ENCODE data around the gene SLC49A3. TPM values are rescaled to one million over a fixed set of nuclear protein-coding genes. Genes with fewer than 3 reads are reported as not detected.
A peak's percentile ranks its signal among the peaks of the same experiment; 100 is the strongest.

SLC49A3 gene
- total RNA-seq, 1 donor from 2014 or later: 3.3 TPM

DNA sequence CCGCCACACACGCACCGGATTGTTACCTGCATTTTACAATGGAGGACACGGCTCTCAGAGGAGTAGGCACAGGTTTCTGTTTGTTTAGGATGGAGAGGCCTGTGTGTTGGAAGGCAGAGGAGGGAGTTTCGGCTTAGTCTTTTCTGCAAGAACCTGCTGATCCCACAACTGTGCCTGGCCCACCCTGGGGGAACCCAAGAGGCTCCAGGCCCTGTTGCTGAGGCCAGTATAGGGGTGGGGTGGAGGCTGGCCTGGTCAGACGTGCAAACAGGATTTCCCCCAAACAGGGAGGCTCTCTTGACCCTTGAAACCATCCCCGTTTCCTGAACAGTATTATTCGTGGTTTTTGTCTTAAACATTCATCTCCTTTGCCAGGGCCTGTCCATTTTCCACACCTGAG lies 772 bp upstream of the SLC49A3 start:
- peak overlapping the region; percentile 31 for H3K4me3 Mint-ChIP-seq
- H3K9me3 Mint-ChIP-seq: no peaks in the 10 kb centered on the region
- no peak for DNase-seq (ENCODE audit: extremely low spot score, unreplicated experiment)
- H3K27ac Mint-ChIP-seq: no peak overlapping the region
- TF ChIP-seq, protein P1, sequence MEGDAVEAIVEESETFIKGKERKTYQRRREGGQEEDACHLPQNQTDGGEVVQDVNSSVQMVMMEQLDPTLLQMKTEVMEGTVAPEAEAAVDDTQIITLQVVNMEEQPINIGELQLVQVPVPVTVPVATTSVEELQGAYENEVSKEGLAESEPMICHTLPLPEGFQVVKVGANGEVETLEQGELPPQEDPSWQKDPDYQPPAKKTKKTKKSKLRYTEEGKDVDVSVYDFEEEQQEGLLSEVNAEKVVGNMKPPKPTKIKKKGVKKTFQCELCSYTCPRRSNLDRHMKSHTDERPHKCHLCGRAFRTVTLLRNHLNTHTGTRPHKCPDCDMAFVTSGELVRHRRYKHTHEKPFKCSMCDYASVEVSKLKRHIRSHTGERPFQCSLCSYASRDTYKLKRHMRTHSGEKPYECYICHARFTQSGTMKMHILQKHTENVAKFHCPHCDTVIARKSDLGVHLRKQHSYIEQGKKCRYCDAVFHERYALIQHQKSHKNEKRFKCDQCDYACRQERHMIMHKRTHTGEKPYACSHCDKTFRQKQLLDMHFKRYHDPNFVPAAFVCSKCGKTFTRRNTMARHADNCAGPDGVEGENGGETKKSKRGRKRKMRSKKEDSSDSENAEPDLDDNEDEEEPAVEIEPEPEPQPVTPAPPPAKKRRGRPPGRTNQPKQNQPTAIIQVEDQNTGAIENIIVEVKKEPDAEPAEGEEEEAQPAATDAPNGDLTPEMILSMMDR (conservative IDR thresholded peaks at IDR 0.05): no peak
- peaks cover 4% of the 10 kb centered on the region for H3K27me3 Mint-ChIP-seq
- no peaks in the 10 kb centered on the region for H3K36me3 Mint-ChIP-seq
- peaks cover 3% of the 10 kb centered on the region for H3K4me1 Mint-ChIP-seq (ENCODE audit: unreplicated experiment)

DNA sequence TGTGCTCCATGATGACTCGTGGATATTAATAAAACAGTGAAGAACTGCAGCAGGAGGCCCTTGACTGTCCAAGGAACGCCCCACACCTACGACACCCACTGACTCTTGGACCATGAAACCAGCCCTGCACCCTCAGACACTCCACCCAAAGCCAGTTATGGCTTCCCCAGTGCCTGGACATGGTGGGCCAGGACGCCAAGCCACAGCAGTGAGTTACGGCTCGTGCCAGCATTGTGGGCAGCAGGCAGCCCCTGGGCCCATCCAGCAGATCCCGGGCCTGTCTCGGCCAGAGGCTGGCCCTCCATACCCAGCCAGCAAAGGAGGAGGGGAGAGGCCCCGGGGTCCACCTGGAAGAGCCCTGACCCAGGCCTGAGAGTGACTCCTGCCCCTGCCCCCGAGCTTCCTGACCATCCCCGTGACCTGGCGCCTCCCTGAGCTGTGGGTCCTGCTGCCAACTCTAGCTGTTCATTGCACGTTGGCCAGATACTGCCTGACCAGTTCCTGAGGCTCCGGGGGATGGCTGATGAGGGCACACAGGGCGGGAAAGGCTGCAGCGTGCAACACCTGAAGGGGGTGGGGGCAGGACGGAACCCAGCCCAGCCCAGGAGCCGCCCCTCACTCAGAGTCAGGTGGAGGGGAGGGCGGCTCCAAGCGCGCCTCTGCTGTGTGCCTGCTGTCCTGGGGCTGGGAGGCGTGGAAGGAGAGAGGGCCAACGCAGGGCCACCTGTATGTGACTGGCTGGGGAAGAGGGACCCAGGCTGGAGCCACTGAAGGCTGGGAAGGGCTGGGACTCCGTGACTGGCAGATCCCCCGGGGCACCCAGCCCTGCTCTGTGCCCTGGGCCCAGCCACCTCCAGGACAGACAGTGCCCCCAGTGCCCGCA lies 739 bp downstream of the SLC49A3 start:
- peak overlapping the region; percentile 67 for H3K27ac Mint-ChIP-seq
- no peaks in the 10 kb centered on the region for H3K27me3 Mint-ChIP-seq
- peak; percentile 68 for DNase-seq (ENCODE audit: extremely low spot score, unreplicated experiment)
- H3K36me3 Mint-ChIP-seq: no peaks in the 10 kb centered on the region
- H3K4me3 Mint-ChIP-seq: peak overlapping the region; percentile 54
- peaks cover 3% of the 10 kb centered on the region for H3K4me1 Mint-ChIP-seq (ENCODE audit: unreplicated experiment)
- TF ChIP-seq, protein P1 (conservative IDR thresholded peaks at IDR 0.05): no peak
- H3K9me3 Mint-ChIP-seq: no peaks in the 10 kb centered on the region

DNA sequence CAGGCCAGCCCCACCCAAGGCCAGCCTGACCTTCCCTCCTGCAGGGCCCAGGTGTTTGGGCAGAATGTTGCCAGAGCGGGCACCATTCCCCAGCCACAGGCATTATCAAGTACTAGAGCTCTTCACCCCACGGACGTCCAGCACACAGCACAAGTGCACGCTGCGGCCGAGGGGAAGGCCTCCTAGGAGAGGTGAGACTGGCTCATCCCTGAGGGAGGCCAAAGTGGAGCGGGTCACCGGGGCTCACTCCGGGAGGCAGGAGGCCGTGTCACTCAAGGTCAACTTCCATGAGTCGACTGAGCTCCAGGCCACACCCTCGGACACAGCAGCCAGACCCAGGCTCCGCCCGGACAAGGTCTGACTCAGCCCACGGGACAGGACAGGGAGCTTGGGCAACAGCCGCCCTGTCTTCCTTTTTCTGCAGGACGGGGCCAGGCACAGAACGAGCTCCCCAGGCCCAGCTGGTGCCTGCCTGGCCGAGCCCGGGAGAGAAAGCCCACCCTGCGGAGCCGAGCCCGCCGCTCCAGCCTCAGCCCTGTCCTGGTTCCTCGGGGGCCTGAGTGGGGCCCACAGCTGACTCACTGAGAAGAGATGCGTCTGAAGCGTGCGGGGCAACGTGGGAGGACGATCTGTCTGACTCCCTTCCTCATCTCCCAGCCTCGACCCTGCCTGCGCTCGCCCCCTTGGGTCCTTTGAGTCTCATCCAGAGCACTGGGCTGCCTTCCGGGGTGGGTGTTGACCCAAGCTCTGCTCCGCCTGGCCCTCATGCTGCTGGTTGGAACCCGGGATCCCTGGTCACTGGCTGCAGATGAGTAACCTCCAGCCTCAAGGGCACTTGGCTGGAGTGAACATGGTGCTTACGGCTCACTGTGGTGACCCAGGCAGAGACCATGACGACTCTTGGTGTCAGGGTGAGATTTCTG lies 1.6 kb downstream of the SLC49A3 start:
- Mint-ChIP-seq H3K4me1 (ENCODE audit: unreplicated experiment) (peaks cover 3% of the 10 kb centered on the region), H3K36me3 (no peaks in the 10 kb centered on the region), H3K4me3 (peak overlapping the region; percentile 54), H3K27ac (peak overlapping the region; percentile 67), H3K27me3 (no peaks in the 10 kb centered on the region), H3K9me3 (no peaks in the 10 kb centered on the region)
- TF ChIP-seq, protein P1 (conservative IDR thresholded peaks at IDR 0.05): no peak
- DNase-seq (ENCODE audit: extremely low spot score, unreplicated experiment): no peak

DNA sequence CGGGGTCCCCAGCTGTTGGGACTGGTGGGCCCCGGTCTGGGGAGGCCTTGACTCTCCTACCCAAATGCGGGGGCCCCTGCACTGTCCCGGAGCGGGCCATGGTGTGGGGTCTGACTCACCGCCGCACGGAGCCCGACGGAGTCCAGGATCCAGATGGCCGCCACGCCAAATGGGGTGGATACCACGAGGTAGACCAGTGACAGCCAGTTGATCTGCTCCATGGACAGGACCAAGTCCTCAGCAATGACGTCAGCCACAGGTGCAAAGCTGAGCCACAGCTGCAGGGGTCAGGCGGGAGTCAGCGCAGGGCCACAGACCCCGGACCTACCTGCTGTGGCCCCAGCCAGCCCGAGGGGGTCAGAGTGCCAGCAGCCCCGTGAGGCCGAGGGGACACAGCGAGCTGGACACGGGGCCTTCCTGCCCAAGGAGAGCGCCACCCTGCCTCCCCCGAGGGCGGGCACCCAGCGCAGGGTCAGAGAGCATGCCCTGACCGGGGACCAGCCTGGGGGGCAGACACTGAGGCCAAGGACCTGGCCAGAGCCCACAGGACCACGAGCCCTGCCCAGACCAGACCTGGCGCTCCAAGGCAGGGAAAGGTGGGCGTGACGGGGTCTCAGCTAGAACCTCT lies 2.4 kb downstream of the SLC49A3 start:
- Mint-ChIP-seq H3K4me1 (ENCODE audit: unreplicated experiment) (peaks cover 3% of the 10 kb centered on the region), H3K27ac (no peak overlapping the region), H3K36me3 (no peaks in the 10 kb centered on the region), H3K9me3 (no peaks in the 10 kb centered on the region), H3K4me3 (no peak overlapping the region), H3K27me3 (no peaks in the 10 kb centered on the region)
- DNase-seq (ENCODE audit: extremely low spot score, unreplicated experiment): no peak
- TF ChIP-seq, protein P1 (conservative IDR thresholded peaks at IDR 0.05): no peak

DNA sequence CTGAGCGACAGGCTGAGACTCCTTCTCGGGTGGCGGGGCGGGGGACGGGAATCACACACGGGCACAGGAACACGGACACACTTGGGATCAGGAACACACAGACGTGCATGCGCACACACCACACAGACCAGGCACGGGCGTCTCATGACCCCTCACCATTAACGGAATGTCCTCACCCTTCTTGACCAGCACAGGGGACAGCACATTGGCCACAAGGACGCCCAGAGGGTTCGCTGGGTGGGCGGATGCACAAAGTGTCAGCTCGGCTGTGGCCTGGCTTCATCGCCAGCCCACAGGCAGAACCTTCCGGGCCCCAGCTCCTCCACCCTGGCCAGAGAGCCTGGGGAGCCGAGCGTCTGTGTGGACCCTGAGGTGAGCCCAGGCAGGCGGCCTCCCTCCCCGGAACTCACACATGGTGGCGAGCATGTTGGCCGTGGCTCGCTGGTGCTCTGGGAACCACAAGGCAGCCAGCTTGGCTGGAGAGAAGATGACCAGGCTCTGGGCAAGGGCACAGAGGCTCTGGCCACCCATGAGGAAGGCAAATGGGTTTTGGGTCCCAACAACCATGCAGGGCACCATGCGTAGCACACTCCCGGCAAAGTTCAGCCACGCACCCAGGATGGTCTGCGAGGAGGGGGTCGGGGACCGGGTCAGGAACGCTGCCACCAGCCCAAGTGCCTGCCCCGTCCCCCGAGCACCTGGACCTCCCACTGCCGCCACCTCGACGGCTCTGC lies 3.1 kb downstream of the SLC49A3 start:
- Mint-ChIP-seq H3K4me3 (no peak overlapping the region), H3K27me3 (no peaks in the 10 kb centered on the region), H3K36me3 (no peaks in the 10 kb centered on the region), H3K27ac (no peak overlapping the region), H3K9me3 (no peaks in the 10 kb centered on the region), H3K4me1 (ENCODE audit: unreplicated experiment) (peaks cover 3% of the 10 kb centered on the region)
- DNase-seq (ENCODE audit: extremely low spot score, unreplicated experiment): no peak
- TF ChIP-seq, protein P1 (conservative IDR thresholded peaks at IDR 0.05): no peak
